MM.1S (cell line): Measurements from ENCODE around the gene TMBIM4.
"Not testable (repeated sequence)": the region's sequence is repeated elsewhere in the genome, so short reads cannot be mapped to it uniquely, and the experiment has no call there.

Source experiments
- DNase-seq: peaks from one replicate; pipeline ENCODE4 v3.0.0-alpha.2; 2015
- H2AFZ ChIP-seq: fragments of 300-600 bp; sonication (generic); 2 replicates; pipeline ENCODE4 v1.6.0; 2016; ENCODE audit warnings: antibody characterized with exemption, low read length
- H3F3A ChIP-seq: fragments of 300-600 bp; sonication (generic); 2 replicates; pipeline ENCODE4 v1.6.1; 2016; ENCODE audit warnings: mild to moderate bottlenecking, antibody characterized with exemption, low read length, moderate library complexity, mixed read lengths; ENCODE audit not compliant: insufficient read depth
- H3K27ac ChIP-seq: fragments of 300-600 bp; sonication (generic); 2 replicates; pipeline ENCODE4 v1.5.1; 2016; ENCODE audit warnings: mild to moderate bottlenecking, low read length
- H3K27me3 ChIP-seq: fragments of 300-600 bp; sonication (generic); replicated peaks from 2 replicates; pipeline ENCODE4 v1.6.0; 2016; ENCODE audit warnings: low read length; ENCODE audit not compliant: insufficient read depth
- H3K36me3 ChIP-seq: fragments of 300-600 bp; sonication (generic); replicated peaks from 2 replicates; pipeline ENCODE4 v1.6.1; 2016; ENCODE audit warnings: mild to moderate bottlenecking, low read length, mixed read lengths; ENCODE audit not compliant: insufficient read depth
- H3K4me1 ChIP-seq: fragments of 300-600 bp; sonication (generic); 2 replicates; pipeline ENCODE4 v1.6.1; 2016; ENCODE audit warnings: low read length, mixed read lengths
- H3K4me2 ChIP-seq: fragments of 300-600 bp; sonication (generic); 2 replicates; pipeline ENCODE4 v1.6.0; 2016; ENCODE audit warnings: low read depth, low read length
- H3K4me3 ChIP-seq: fragments of 300-600 bp; sonication (generic); 2 replicates; pipeline ENCODE4 v1.5.1; 2016; ENCODE audit warnings: low read length, mixed read lengths
- H3K79me2 ChIP-seq: fragments of 300-600 bp; sonication (generic); 2 replicates; pipeline ENCODE4 v1.6.1; 2016; ENCODE audit warnings: mixed run types, low read length, mixed read lengths
- H3K9ac ChIP-seq: fragments of 300-600 bp; sonication (generic); 2 replicates; pipeline ENCODE4 v1.6.1; 2016; ENCODE audit warnings: low read length, mixed read lengths
- H3K9me2 ChIP-seq: fragments of 300-600 bp; sonication (generic); replicated peaks from 2 replicates; pipeline ENCODE4 v1.6.1; 2016; ENCODE audit warnings: mild to moderate bottlenecking, low read length, mixed read lengths; ENCODE audit not compliant: insufficient read depth
- H3K9me3 ChIP-seq: fragments of 300-600 bp; sonication (generic); replicated peaks from 2 replicates; pipeline ENCODE4 v1.6.1; 2016; ENCODE audit warnings: mild to moderate bottlenecking, low read length, mixed read lengths; ENCODE audit not compliant: insufficient read depth
- H4K20me1 ChIP-seq: fragments of 300-600 bp; sonication (generic); 2 replicates; pipeline ENCODE4 v1.6.1; 2016; ENCODE audit warnings: mild to moderate bottlenecking, low read length, moderate library complexity, mixed read lengths; ENCODE audit not compliant: insufficient read depth
- CTCF ChIP-seq: fragments of 300-600 bp; sonication (generic); IDR thresholded peaks from 2 replicates; pipeline ENCODE4 v1.5.1; 2016; ENCODE audit warnings: antibody characterized with exemption, low read length, mixed read lengths
- EZH2 ChIP-seq: fragments of 300-600 bp; sonication (generic); optimal IDR thresholded peaks from 2 replicates; pipeline ENCODE3; 2017; ENCODE audit warnings: low read depth, mild to moderate bottlenecking, antibody characterized with exemption, low read length, mixed read lengths
- EZH2phosphoT487 ChIP-seq: fragments of 300-600 bp; sonication (generic); IDR thresholded peaks from 2 replicates; pipeline ENCODE4 v1.6.1; 2018; ENCODE audit warnings: antibody characterized with exemption, low read length

Gene TMBIM4

DNA sequence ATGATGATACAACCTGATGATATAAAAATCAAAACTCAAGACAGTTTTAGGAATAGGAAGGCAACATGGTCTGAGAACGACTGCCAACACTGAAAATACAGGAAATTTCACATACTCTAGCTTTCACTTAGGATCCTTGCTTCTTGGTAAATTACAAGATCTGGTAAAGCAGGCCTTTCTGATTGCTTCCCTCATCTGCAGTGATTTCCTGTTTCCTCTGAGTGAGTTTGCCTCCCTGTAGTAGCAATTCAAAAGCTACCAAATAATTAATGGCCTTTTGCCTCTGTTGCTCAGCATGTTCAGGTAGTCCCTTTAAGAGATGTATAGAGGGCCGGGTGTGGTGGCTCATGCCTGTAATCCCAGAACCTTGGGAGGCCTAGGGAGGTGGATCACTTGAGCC is 17.2 kb upstream of the TMBIM4 start:
- no peaks in the 10 kb centered on the region for H3K79me2 ChIP-seq
- H3F3A ChIP-seq: no peaks in the 10 kb centered on the region
- TF ChIP-seq EZH2phosphoT487: no peak
- TF ChIP-seq EZH2: no peak
- no peak for TF ChIP-seq CTCF
- no peak overlapping the region for H3K4me3 ChIP-seq
- H3K27me3 ChIP-seq: no peaks in the 10 kb centered on the region
- H3K9ac ChIP-seq: no peak overlapping the region
- no peak overlapping the region for H2AFZ ChIP-seq
- H4K20me1 ChIP-seq: no peaks in the 10 kb centered on the region
- no peak overlapping the region for H3K27ac ChIP-seq
- no peaks in the 10 kb centered on the region for H3K9me2 ChIP-seq
- DNase-seq: no peak
- no peaks in the 10 kb centered on the region for H3K4me1 ChIP-seq
- no peaks in the 10 kb centered on the region for H3K36me3 ChIP-seq
- no peak overlapping the region for H3K4me2 ChIP-seq
- no peaks in the 10 kb centered on the region for H3K9me3 ChIP-seq

DNA sequence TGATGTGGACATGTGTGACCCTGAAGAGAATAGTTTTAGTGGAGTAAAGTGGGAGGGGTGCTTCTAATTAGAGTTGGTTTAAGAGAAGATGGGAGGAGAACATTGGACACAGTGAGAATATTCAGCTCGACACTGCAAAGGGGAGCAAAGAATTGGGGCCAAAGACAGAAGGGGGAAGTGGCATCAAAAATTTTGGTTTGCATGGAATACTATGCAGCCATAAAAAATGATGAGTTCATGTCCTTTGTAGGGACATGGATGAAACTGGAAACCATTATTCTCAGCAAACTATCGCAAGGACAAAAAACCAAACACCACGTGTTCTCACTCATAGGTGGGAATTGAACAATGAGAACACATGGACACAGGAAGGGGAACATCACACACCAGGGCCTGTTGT is 15.0 kb upstream of the TMBIM4 start:
- H3K9ac ChIP-seq, H3K36me3 ChIP-seq, H3K4me2 ChIP-seq, H2AFZ ChIP-seq, H3K4me1 ChIP-seq, H3K79me2 ChIP-seq, DNase-seq, H3K9me2 ChIP-seq, H3K4me3 ChIP-seq, H3K27me3 ChIP-seq, H3K9me3 ChIP-seq, H4K20me1 ChIP-seq, H3F3A ChIP-seq, H3K27ac ChIP-seq: not testable (repeated sequence)

DNA sequence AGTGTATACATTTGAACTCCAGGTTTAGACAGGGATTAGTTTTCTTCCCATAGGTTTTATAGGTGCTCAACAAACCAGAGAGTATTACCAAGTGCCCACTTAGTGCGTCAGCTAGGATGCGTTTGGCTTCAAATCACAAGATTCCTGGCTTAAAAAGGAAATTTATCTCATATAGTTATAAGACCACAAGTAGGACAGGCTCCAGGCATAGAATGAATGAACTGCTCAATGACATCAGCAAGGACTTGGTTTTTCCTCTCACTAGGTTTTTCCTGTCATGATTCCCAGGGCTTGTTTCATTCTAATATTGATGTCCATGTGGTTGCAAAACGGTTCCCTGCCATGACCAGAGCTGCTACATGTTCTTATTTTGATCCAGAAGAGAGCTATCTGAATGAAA is 13.2 kb upstream of the TMBIM4 start:
- no peak overlapping the region for H3K27ac ChIP-seq
- no peaks in the 10 kb centered on the region for H3K79me2 ChIP-seq
- DNase-seq: no peak
- no peaks in the 10 kb centered on the region for H3K36me3 ChIP-seq
- H3F3A ChIP-seq: no peaks in the 10 kb centered on the region
- no peaks in the 10 kb centered on the region for H3K27me3 ChIP-seq
- no peaks in the 10 kb centered on the region for H3K9me2 ChIP-seq
- no peaks in the 10 kb centered on the region for H3K9me3 ChIP-seq
- no peak overlapping the region for H3K4me2 ChIP-seq
- H3K9ac ChIP-seq: no peak overlapping the region
- no peak overlapping the region for H2AFZ ChIP-seq
- no peaks in the 10 kb centered on the region for H3K4me1 ChIP-seq
- no peak overlapping the region for H3K4me3 ChIP-seq
- TF ChIP-seq EZH2: no peak
- TF ChIP-seq EZH2phosphoT487: no peak
- no peak for TF ChIP-seq CTCF
- H4K20me1 ChIP-seq: no peaks in the 10 kb centered on the region

DNA sequence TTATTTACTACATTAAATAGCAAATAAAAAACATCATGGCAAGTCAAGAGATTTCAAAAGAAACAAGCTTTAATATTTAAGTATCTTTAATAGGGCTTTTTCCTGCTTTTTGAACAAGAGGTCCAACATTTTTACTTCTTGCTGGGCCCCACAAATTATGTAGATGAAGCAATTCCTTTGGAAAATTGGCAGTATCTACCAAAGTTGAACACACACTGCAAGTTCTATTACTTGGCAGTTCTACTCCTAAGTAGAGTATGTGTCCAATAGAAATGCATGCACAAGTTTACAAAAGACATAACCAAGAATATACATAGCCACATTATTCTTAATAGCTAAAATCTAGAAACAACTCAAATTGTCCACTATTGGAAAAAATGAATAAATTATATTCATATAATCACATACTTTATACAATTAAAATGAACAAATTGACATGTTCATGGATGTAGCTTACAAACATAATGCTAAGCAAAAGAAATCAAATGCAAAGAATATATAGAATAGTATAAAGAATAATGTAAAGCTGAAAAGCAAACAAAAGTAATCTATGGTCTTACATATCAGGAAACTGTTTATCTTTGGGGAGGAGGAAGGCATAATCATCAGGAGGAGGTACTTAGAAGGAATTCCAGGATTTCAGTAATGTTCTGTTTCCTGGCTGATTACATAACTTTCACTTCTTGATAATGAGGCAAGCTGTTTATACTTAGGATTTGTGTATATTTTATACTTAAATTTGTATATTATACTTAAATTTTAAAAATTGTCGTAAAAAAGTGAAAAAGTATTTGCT is 6.5 kb upstream of the TMBIM4 start:
- no peak overlapping the region for H3K4me3 ChIP-seq
- H3K9me3 ChIP-seq: no peaks in the 10 kb centered on the region
- no peak overlapping the region for H3K27ac ChIP-seq
- H3K9me2 ChIP-seq: no peaks in the 10 kb centered on the region
- no peak overlapping the region for H2AFZ ChIP-seq
- no peak for DNase-seq
- no peaks in the 10 kb centered on the region for H3K27me3 ChIP-seq
- no peaks in the 10 kb centered on the region for H3K79me2 ChIP-seq
- TF ChIP-seq CTCF (no peak), EZH2 (no peak), EZH2phosphoT487 (no peak)
- no peaks in the 10 kb centered on the region for H3K4me1 ChIP-seq
- H3K9ac ChIP-seq: no peak overlapping the region
- H3K36me3 ChIP-seq: no peaks in the 10 kb centered on the region
- no peaks in the 10 kb centered on the region; the same call in 1 of the 2 replicates for H4K20me1 ChIP-seq
- H3F3A ChIP-seq: no peaks in the 10 kb centered on the region; the same call in 1 of the 2 replicates
- H3K4me2 ChIP-seq: no peak overlapping the region

- H3F3A ChIP-seq, H3K9me2 ChIP-seq, H3K9me3 ChIP-seq, H3K36me3 ChIP-seq, H3K79me2 ChIP-seq, H3K9ac ChIP-seq, DNase-seq, H3K4me2 ChIP-seq, H3K27ac ChIP-seq, H3K4me1 ChIP-seq, H4K20me1 ChIP-seq, H3K4me3 ChIP-seq, H2AFZ ChIP-seq, H3K27me3 ChIP-seq: not testable (repeated sequence)
These were observed 4.9 kb upstream of the TMBIM4 start for GRCh38 chr12:66174391-66175325.
